HepG2 (cell line): ENCODE results near the gene GRID1. TPM values are rescaled to one million over a fixed set of nuclear protein-coding genes. Genes with fewer than 3 reads are reported as not detected.

Source experiments
- CHD2 ChIP-seq: IDR thresholded peaks from 2 replicates; pipeline ENCODE4 v1.6.1; 2011; ENCODE audit warnings: low read depth, low read length, improper control_type of control experiment
- DRAP1 ChIP-seq: IDR thresholded peaks from 2 replicates; pipeline ENCODE4 v1.6.1; 2016; ENCODE audit warnings: missing genetic modification reagents, missing compliant biosample characterization
- FUBP1 ChIP-seq: sonication (generic); formaldehyde crosslinking; IDR thresholded peaks from 2 replicates; pipeline ENCODE4 v1.5.1; 2020; ENCODE audit warnings: missing genetic modification reagents, mild to moderate bottlenecking, borderline replicate concordance
- GZF1 ChIP-seq: sonication (generic); formaldehyde crosslinking; IDR thresholded peaks from 2 replicates; pipeline ENCODE4 v1.5.1; 2020; ENCODE audit warnings: mild to moderate bottlenecking, missing genetic modification reagents
- HOXA3 ChIP-seq: sonication (generic); formaldehyde crosslinking; IDR thresholded peaks from 2 replicates; pipeline ENCODE4 v1.5.0; 2020; ENCODE audit warnings: missing genetic modification reagents
- ZBTB21 ChIP-seq: sonication (generic); formaldehyde crosslinking; IDR thresholded peaks from 2 replicates; pipeline ENCODE4 v1.4.0; 2020; ENCODE audit warnings: missing genetic modification reagents
- ZNF646 ChIP-seq: sonication (generic); formaldehyde crosslinking; IDR thresholded peaks from 2 replicates; pipeline ENCODE4 v1.9.0; 2021; ENCODE audit warnings: mild to moderate bottlenecking, missing genetic modification reagents
- polyA plus RNA-seq, 8 experiments: library from polyadenylated mRNA; depleted of rRNA in 3 of 8; stranded (reverse) in 7 of 8; unstranded in 1 of 8; fragments of >200 nt; fragmentation: Illumina TruSeq in 4 of 8; extraction: Trizol in 4 of 8; gene quantifications; 2 replicates each; pipeline versions ENCODE4 v1.2.1 to v1.2.3, GENCODE V29; 2011 to 2016; ENCODE audit warnings: low read depth in 4 of 8, missing spikeins in 1 of 8, mixed read lengths in 1 of 8; ENCODE audit not compliant: insufficient read depth in 1 of 8
- total RNA-seq, 5 experiments: library from RNA; depleted of rRNA; stranded (reverse); fragments of >200 nt; fragmentation: Illumina TruSeq; extraction: Trizol; gene quantifications; 2 replicates each; pipeline ENCODE4 v1.2.3, GENCODE V29; 2016; ENCODE audit warnings: low read depth in 1 of 5

GRID1 gene
- total and polyA plus RNA-seq, 2 of the 13 experiments (the other 11 are each of a cell fraction or from before 2014, with no cell fraction given), result 0.05 TPM; not detected in 1

DNA sequence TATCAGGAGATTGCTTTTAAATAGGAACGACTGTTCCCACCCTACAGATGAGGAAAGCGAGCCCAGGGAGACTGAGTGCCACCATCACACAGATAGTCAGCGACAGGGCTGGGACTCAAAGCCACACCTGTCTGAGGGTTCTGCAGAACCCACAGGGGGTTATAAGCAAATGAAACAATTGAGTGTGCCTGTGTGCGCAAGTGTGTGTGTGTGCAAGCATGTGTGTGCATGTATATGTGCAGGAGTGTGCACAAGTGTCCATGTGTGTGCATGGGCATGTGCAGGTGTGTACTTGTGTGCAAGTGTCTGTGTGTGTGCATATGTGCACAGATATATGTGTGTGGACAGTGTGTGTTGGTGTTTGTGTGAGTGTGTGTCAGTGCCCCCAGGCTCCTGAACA, 280.2 kb downstream of the GRID1 start (continued):
- no peak for TF ChIP-seq FUBP1 (CRISPR knock-in tag)
- no peak for TF ChIP-seq DRAP1 (CRISPR knock-in tag)
- TF ChIP-seq GZF1 (CRISPR knock-in tag), result no peak
- no peak for TF ChIP-seq HOXA3 (CRISPR knock-in tag)
- TF ChIP-seq ZNF646 (CRISPR knock-in tag), result no peak
- no peak for TF ChIP-seq ZBTB21 (CRISPR knock-in tag)
- TF ChIP-seq CHD2, result no peak
